K562 (cell line): ENCODE data around the gene ZNF213. TPM values are rescaled to one million over a fixed set of nuclear protein-coding genes. Genes with fewer than 3 reads are reported as not detected.

ENCODE experiments used
- ELF1 ChIP-seq: fragments of 200-800 bp; sonication (Bioruptor generic); IDR thresholded peaks from 2 replicates; pipeline ENCODE4 v1.6.1; 2016; ENCODE audit warnings: missing genetic modification characterization, missing compliant biosample characterization
- KDM1A ChIP-seq, 2 experiments: fragments of 450-650 bp; IDR thresholded peaks; 2 replicates each; pipeline ENCODE4 v1.6.1; 2016; ENCODE audit warnings: mild to moderate bottlenecking in 2 of 2
- MEIS2 ChIP-seq: fragments of 450-650 bp; IDR thresholded peaks from 2 replicates; pipeline ENCODE4 v1.6.1; 2014; ENCODE audit warnings: mild to moderate bottlenecking; ENCODE audit not compliant: partially characterized antibody
- NFIC ChIP-seq: fragments of 450-650 bp; IDR thresholded peaks from 2 replicates; pipeline ENCODE4 v1.6.1; 2017; ENCODE audit warnings: mild to moderate bottlenecking, inconsistent platforms
- NR2C2 ChIP-seq, 2 experiments: fragments of 200-800 bp in 1 of 2; sonication (Bioruptor generic) in 1 of 2; sonication (generic) in 1 of 2; formaldehyde crosslinking in 1 of 2; IDR thresholded peaks; 2 replicates each; pipeline versions ENCODE4 v1.6.1 to v1.8.0; 2016 to 2022; ENCODE audit warnings: mild to moderate bottlenecking in 1 of 2, missing compliant biosample characterization in 1 of 2, missing genetic modification characterization in 1 of 2, missing genetic modification reagents in 1 of 2
- PRMT5 ChIP-seq: sonication (generic); formaldehyde crosslinking; IDR thresholded peaks from 2 replicates; pipeline ENCODE4 v1.5.0; 2020; ENCODE audit warnings: missing genetic modification reagents
- RBFOX2 ChIP-seq: fragments of 200-400 bp; formaldehyde crosslinking; IDR thresholded peaks from 2 replicates; pipeline ENCODE4 v1.6.1; 2017; ENCODE audit warnings: low read depth, mild to moderate bottlenecking, low read length, moderate library complexity
- ZBTB17 ChIP-seq: fragments of 450-650 bp; formaldehyde crosslinking; IDR thresholded peaks from 2 replicates; pipeline ENCODE4 v1.4.0; 2020; ENCODE audit warnings: mild to moderate bottlenecking
- ZNF232 ChIP-seq: sonication (generic); formaldehyde crosslinking; IDR thresholded peaks from 2 replicates; pipeline ENCODE4 v1.8.0; 2022; ENCODE audit warnings: mild to moderate bottlenecking, missing genetic modification reagents
- polyA plus RNA-seq, 8 experiments: library from polyadenylated mRNA; depleted of rRNA in 4 of 8; stranded (reverse) in 5 of 8; unstranded in 3 of 8; fragments of >200 nt; fragmentation: Nextera tagmentation in 2 of 8; fragmentation: Illumina TruSeq in 1 of 8; extraction: Ambion mirVana in 2 of 8; extraction: Trizol in 1 of 8; gene quantifications; 2 replicates each; pipeline versions ENCODE4 v1.2.1 to v1.2.3, GENCODE V29; 2011 to 2014; ENCODE audit warnings: inconsistent platforms in 1 of 8, missing spikeins in 1 of 8
- total RNA-seq, 7 experiments: library from RNA; depleted of rRNA in 6 of 7; stranded (reverse); fragments of >200 nt in 6 of 7; fragmentation: Illumina TruSeq in 2 of 7; extraction: Trizol in 2 of 7; gene quantifications; 2 replicates each; pipeline versions ENCODE4 v1.2.1 to v1.2.3, GENCODE V29; 2011 to 2021; ENCODE audit warnings: low replicate concordance in 1 of 7
- TF ChIP-seq, protein P1 (sequence below), 2 experiments: fragments of 250-450 bp in 1 of 2; fragments of 450-650 bp in 1 of 2; sonication (Bioruptor Pico) in 1 of 2; IDR thresholded peaks; 2 replicates each; pipeline versions ENCODE4 v1.6.1 to v1.8.0; 2016 to 2021; ENCODE audit warnings: mild to moderate bottlenecking in 2 of 2, moderate library complexity in 2 of 2, missing compliant biosample characterization in 1 of 2, missing genetic modification characterization in 1 of 2
- TF ChIP-seq, protein P2 (sequence below): fragments of 200-600 bp; sonication (generic); IDR thresholded peaks from one replicate; pipeline ENCODE4 v1.6.1; 2012; ENCODE audit warnings: mild to moderate bottlenecking, low read depth, low read length, inconsistent platforms

The ZNF213 gene
- total and polyA plus RNA-seq, 9 of the 15 experiments (the other 6 are each of a cell fraction or from before 2014, with no cell fraction given): 0.49 to 10.0 (median 1.8) TPM

DNA sequence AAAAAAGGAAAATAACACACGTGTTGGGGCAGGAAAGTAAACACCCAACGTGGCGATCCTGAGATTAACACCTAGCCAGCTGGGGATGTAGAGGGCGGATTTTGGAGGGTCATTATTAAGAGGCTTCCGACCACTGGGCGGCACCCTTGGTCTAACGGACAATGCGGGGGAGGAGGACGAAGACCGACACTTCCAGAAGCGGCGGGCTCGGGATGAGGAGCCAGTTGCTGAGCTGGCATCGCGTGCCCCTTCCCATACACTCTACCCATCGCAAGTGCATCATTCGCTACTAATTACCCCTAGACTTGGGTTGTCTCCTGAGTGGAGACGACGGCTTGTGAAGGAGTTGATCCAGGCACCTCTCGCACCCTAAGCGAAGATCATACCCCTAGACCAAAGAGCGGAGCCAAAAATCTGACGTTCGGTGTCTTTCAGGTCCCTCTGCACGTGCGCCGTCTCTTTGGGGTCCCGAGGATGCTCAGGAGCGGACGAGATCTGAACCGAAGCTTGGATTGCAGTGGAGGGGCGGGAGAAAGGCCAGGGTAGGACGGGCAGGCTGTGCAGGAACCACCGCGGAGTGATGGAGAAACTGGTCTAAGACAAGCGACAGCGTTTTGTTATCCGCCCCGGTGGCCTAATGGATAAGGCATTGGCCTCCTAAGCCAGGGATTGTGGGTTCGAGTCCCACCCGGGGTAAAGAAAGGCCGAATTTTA is 17.6 kb downstream of the ZNF213 start (continued):
- TF ChIP-seq, protein P1, sequence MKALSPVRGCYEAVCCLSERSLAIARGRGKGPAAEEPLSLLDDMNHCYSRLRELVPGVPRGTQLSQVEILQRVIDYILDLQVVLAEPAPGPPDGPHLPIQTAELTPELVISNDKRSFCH (CRISPR knock-in tag; IDR thresholded peaks at IDR 0.05): no peak
- TF ChIP-seq, protein P1 (tag; IDR thresholded peaks at IDR 0.05): peak; percentile 52
- TF ChIP-seq MEIS2: peak; percentile 11
- no peak for TF ChIP-seq ZBTB17 (CRISPR knock-in tag)
- TF ChIP-seq, protein P2, sequence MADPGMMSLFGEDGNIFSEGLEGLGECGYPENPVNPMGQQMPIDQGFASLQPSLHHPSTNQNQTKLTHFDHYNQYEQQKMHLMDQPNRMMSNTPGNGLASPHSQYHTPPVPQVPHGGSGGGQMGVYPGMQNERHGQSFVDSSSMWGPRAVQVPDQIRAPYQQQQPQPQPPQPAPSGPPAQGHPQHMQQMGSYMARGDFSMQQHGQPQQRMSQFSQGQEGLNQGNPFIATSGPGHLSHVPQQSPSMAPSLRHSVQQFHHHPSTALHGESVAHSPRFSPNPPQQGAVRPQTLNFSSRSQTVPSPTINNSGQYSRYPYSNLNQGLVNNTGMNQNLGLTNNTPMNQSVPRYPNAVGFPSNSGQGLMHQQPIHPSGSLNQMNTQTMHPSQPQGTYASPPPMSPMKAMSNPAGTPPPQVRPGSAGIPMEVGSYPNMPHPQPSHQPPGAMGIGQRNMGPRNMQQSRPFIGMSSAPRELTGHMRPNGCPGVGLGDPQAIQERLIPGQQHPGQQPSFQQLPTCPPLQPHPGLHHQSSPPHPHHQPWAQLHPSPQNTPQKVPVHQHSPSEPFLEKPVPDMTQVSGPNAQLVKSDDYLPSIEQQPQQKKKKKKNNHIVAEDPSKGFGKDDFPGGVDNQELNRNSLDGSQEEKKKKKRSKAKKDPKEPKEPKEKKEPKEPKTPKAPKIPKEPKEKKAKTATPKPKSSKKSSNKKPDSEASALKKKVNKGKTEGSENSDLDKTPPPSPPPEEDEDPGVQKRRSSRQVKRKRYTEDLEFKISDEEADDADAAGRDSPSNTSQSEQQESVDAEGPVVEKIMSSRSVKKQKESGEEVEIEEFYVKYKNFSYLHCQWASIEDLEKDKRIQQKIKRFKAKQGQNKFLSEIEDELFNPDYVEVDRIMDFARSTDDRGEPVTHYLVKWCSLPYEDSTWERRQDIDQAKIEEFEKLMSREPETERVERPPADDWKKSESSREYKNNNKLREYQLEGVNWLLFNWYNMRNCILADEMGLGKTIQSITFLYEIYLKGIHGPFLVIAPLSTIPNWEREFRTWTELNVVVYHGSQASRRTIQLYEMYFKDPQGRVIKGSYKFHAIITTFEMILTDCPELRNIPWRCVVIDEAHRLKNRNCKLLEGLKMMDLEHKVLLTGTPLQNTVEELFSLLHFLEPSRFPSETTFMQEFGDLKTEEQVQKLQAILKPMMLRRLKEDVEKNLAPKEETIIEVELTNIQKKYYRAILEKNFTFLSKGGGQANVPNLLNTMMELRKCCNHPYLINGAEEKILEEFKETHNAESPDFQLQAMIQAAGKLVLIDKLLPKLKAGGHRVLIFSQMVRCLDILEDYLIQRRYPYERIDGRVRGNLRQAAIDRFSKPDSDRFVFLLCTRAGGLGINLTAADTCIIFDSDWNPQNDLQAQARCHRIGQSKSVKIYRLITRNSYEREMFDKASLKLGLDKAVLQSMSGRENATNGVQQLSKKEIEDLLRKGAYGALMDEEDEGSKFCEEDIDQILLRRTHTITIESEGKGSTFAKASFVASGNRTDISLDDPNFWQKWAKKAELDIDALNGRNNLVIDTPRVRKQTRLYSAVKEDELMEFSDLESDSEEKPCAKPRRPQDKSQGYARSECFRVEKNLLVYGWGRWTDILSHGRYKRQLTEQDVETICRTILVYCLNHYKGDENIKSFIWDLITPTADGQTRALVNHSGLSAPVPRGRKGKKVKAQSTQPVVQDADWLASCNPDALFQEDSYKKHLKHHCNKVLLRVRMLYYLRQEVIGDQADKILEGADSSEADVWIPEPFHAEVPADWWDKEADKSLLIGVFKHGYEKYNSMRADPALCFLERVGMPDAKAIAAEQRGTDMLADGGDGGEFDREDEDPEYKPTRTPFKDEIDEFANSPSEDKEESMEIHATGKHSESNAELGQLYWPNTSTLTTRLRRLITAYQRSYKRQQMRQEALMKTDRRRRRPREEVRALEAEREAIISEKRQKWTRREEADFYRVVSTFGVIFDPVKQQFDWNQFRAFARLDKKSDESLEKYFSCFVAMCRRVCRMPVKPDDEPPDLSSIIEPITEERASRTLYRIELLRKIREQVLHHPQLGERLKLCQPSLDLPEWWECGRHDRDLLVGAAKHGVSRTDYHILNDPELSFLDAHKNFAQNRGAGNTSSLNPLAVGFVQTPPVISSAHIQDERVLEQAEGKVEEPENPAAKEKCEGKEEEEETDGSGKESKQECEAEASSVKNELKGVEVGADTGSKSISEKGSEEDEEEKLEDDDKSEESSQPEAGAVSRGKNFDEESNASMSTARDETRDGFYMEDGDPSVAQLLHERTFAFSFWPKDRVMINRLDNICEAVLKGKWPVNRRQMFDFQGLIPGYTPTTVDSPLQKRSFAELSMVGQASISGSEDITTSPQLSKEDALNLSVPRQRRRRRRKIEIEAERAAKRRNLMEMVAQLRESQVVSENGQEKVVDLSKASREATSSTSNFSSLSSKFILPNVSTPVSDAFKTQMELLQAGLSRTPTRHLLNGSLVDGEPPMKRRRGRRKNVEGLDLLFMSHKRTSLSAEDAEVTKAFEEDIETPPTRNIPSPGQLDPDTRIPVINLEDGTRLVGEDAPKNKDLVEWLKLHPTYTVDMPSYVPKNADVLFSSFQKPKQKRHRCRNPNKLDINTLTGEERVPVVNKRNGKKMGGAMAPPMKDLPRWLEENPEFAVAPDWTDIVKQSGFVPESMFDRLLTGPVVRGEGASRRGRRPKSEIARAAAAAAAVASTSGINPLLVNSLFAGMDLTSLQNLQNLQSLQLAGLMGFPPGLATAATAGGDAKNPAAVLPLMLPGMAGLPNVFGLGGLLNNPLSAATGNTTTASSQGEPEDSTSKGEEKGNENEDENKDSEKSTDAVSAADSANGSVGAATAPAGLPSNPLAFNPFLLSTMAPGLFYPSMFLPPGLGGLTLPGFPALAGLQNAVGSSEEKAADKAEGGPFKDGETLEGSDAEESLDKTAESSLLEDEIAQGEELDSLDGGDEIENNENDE: no peak
- no peak for TF ChIP-seq ZNF232 (CRISPR knock-in tag)
- TF ChIP-seq PRMT5 (CRISPR knock-in tag): no peak
- no peak for TF ChIP-seq NR2C2 (CRISPR knock-in tag; IDR thresholded peaks at IDR 0.05)
- TF ChIP-seq NR2C2 (tag; IDR thresholded peaks at IDR 0.05): peak; percentile 29; the same call in 1 of the 2 replicates
- peak; percentile 25 to 77 for TF ChIP-seq KDM1A (IDR thresholded peaks at IDR 0.05)
- TF ChIP-seq ELF1: 0 out of 2 replicates have a peak, but pooled peaks have one; percentile 9
- TF ChIP-seq NFIC: peak; percentile 82
- TF ChIP-seq RBFOX2: peak; percentile 39; the same call in 1 of the 2 replicates
